HG02852 (cell line): ENCODE data around the gene FLNB.

ENCODE experiments used
- ATAC-seq: cut with Tn5 transposase; IDR thresholded peaks from one replicate; pipeline ENCODE4 v1.9.1; 2021; ENCODE audit warnings: mild to moderate bottlenecking, moderate library complexity; ENCODE audit not compliant: unreplicated experiment

The FLNB gene

DNA sequence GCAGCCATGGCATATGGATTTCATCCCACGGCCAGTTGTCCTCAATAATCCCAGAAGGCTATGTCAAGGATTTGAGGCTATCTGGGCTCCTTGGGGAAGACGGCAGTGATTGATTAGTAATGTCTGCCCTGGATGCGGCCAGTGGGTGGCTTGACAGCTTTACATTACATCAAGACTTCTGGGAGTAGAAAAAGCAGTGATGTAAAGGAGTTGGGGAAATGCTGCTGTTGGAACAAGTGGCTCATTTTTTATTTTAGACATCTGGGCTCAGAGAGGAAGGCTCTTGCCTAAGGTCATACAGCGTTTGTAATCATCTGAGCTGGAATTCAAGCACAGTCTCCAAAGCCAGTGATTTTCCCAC is 94.1 kb downstream of the FLNB start:
- ATAC-seq = no peak

DNA sequence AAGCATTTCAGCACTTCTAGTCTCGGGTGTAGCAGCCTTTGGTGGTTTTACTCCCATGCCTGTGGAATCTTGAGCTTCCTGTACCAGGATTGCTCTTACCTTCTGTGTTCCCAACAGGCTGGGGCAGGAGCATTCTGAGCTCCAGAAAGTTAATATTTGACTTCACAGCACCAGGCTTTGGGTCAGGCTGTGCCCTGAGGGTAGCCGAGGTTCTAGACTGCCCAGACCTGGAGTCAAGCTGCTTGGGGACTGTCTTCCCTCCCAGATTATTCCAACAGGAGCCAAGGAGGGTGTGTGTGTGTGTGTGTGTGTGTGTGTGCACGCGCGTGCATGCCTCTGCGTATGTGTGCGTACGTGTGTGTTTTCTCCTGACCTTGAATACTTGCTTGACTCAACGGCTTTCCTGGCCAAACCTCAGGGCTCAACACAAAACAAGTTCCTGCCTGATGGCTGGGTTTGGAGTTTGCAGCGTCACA is 94.8 kb downstream of the FLNB start:
- no peak for ATAC-seq

DNA sequence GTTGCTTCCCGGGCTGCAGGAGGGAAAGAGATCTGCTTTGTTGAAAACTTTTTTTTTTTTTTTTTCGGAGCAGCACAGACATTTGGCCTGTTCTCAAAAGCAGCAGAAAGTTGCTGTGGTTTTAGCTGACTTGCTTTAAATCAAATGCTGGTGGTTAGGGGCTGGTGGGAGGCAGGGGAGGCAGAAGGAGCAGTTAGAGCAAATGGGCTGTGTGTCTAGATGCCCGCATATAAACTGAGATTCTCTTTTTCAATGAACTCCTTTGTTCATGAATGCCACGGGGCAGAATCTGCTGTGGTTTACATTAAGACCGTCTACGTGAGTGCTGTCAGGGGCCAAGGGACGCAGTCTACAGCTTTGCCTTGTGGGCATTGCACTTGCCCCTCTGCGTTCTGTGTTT is 95.9 kb downstream of the FLNB start:
- ATAC-seq = no peak

DNA sequence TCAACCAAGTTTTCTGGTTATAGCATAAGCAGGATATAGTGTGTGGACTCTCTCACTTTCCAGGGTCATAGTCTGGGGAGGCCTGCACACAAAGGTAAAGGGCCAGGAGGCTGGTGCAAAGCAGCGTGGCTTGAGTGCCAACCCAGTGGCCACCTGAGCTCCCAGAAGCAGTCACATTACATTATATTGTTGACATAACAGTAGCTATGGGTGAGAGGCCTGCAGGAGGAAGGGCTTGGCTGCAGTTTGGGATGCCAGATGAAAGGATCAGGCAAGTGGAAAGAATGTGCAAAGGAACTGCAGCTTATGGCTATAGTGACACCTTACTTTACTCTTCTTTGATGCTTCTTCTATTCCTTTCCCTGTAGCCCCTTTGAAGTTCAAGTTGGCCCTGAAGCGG is 96.5 kb downstream of the FLNB start:
- no peak for ATAC-seq

DNA sequence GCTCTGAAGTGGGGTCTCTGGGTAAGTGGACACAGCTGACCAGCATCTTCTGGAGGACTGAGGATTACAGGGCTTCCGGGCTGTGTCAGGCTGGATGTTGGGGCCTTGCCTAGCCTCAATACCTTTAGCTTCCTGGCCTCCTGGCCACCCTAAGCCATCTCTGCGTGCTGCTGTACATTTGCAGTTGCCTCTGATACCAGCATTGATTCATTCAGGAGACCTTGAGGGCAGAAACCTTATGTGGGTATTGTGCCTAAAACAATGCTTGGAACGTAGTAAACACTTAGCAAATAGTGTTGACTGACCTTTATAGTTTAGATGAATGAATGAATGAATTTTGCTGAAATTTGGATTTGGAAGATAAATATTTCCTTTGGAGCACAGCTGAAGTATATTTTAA is 97.0 kb downstream of the FLNB start:
- ATAC-seq = no peak

DNA sequence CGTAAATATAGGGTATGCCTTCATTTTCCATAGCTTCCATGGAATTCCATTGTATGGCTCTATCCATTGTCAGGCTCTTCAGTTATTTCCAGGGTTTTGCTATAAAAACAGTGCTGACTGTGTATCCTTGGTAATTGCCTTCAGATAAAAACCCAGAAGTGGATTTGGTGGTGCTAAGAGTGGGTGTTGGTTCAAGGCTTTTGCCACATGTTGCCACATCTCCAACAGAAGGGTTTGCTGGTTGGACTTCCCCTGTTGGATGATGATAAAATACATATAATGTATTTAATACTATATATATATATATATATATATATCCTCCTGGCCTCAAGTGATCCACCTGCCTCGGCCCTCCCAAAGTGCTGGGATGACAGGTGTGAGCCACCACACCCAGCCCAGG is 97.8 kb downstream of the FLNB start:
- ATAC-seq = no peak

DNA sequence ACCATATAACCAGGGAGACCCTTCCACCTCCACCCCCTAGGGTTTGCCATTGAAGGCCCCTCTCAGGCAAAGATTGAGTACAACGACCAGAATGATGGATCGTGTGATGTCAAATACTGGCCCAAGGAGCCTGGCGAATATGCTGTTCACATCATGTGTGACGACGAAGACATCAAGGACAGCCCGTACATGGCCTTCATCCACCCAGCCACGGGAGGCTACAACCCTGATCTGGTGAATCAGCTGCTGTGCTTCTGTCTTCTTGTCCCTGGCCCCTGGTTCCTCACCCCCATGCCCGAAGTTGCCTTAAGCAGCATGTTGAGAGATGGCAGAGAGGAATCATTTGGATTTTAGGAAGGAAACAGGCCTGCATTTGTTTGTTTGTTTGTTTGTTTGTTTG is 98.4 kb downstream of the FLNB start:
- no peak for ATAC-seq

DNA sequence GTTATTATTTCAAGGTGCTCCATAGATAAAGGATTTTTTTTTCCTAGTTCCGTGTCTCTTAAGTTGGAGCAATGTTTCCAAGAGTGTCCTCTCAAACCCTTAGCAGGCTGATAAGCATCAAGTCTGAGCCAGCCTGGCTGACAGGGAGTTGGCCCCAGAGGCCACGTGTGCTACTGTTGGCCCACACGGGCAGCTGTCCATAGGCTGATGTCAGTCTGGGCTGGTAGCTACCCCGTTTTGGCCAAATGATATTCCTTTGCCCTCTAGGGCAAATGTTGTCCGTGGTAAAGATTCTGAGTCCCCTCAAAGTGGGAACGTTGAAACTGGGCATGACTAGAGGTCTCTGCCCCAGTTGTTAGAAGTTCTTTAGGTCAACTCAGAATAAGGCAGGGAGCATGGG is 99.4 kb downstream of the FLNB start:
- ATAC-seq = no peak

DNA sequence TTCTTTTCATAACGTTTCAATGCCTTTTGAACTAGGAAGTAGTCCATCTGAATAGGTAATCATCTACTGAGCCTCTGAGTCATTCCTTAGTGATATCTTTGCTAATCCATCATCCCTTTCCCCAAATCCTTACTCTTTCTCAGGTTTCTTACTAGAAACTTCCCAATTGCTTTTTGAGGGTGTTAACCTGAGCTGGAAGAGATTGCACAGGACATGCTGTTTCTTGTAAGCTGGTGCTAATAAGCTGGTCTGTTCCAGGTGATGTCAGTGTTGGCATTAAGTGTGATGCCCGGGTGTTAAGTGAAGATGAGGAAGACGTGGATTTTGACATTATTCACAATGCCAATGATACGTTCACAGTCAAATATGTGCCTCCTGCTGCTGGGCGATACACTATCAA is 101.5 kb downstream of the FLNB start:
- no peak for ATAC-seq

DNA sequence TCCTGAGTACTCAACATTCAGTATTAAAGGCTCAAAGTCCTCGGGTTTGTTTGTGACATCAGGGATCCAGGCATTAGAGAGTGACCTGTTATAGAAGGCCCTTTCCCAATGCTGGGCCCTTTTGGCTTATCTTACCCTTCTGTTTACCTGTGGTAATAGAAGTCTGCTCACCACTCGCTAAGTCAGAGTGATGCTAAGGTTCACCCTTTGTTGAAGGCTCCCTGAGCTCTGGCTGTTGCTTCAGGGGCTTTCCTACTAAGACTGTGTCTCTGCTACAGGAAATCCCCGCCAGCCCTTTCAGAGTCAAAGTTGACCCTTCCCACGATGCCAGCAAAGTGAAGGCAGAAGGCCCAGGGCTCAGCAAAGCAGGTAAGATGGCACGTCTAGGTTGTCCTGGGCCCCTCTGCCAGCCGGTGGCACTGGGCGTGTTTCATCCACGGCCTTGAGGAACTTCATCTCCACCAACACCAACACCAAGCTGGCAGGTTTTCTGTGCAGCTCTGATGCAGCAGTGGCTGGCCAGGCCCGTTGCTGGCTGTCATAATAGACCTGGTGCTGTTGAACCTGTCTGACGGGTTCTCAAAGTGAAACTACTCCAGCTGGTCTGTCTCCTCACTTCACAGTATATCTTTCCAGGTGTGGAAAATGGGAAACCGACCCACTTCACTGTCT is 103.4 kb downstream of the FLNB start:
- ATAC-seq = peak; percentile 68

DNA sequence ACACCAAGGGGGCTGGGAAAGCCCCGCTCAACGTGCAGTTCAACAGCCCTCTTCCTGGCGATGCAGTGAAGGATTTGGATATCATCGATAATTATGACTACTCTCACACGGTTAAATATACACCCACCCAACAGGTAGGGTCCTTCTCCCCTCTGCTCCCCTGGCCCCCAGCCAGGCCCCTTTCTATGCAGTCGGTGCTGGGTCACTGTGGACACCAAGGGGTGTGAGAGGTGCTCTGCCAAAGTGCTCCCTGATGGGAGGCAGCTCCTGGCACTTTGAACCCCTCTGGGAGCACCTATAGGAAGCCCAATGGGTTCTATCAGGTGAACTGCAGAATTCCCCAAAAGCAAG is 103.9 kb downstream of the FLNB start:
- no peak for ATAC-seq

DNA sequence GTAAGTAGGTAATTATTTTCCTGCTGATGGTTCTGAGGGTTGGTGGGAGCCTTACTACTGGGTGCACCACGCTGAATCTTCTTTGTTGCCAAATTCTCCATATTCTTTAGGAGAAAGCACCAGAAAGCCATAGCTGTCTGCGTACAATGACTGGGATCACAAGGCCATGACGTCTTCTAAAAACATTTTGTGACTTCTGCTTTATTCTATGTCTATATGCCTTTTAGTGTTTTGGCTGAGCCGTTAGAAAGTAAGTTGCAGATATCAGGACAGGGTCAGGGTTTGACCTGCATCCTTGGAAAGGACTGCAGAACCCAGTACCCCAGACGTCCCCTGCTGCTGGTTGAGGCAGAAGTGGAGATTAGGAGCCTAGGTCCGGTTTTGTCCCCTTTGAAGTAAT is 107.0 kb downstream of the FLNB start:
- ATAC-seq = no peak

DNA sequence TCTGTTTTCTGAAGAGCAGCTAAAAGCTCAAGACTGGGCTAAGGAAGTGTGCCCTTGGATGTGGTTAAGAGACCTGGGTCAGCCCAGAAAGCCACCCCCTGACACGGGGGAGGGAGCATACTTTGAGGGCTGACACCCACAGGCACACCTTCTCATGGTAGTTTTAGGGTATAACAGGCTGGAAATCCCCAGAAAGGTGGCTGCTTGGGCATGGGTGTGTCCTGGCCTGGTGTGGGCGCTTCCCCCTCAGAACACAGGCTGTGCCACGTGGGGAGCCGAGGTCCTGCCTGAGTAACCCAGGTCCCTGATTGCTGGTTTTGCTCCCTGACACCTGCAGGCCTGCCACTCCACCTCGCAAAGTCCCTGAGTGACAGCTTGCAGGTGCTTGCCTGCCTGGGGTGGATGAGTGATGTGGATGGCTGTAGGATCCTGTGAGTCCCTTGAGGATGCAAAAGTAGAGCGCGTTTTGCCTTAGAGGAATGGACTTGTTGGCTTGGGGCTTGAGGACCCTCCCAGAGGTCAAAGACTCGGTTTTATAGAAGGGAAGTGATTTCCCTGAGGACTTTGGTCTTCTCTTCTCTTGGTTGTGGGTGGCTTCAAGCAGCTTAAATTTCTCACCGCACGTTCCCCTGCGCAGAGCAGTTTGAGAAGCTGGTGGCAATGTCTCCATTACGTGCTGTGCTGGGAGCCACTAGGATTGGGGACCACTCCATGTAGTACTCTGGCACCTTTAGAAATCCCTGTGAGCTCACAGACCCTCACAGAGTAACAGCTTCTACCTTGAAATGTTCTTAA is 108.1 kb downstream of the FLNB start:
- ATAC-seq = peak; percentile 58

DNA sequence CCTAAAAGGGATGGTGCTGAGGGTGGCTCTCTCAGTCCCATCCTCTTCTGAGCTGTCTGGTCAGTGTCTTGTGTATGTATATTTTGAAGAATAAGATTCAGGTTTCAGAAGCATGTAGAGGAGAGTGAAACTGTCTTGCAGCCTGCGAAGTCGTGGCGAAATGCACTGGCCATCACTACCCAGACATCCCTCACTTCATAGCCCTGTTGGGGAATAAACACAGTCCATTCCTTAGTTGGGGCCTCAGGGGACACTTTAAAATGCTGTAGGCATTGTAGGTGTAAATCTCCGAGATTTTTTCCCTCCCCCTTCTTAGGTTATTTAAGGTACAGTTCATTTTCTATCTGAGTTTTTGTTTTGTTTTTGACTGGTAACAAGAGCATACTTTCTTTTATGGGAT is 108.8 kb downstream of the FLNB start:
- ATAC-seq = peak; percentile 2

DNA sequence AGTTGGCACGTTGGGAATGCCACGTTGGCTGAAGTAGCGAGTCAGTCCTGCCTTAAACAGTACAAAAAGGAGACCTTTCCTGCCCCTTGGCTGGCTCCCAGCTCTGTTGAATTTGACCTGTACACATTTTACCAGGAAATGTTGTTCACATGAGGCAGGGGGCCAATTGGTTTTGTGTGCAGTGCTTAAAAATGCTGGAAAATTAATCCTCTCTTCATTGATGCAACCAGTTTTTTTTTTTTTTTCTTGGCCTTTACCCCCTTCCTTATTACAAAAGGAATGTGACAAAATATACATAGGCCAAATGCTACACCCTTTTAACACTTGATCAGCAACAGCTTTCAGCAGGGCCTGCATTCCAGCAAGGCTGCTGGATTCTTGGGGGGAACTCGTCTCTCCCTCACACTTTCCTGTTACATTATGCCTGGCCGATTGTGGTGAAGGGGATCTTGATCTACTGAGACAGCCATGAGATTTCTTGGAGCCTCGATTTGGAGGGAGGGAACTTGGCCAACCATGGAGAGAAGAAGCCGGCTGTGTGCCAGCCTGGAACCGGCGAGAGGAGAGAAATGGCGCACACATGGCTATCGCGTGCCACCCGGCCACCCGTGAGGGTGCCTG is 109.4 kb downstream of the FLNB start:
- no peak for ATAC-seq

DNA sequence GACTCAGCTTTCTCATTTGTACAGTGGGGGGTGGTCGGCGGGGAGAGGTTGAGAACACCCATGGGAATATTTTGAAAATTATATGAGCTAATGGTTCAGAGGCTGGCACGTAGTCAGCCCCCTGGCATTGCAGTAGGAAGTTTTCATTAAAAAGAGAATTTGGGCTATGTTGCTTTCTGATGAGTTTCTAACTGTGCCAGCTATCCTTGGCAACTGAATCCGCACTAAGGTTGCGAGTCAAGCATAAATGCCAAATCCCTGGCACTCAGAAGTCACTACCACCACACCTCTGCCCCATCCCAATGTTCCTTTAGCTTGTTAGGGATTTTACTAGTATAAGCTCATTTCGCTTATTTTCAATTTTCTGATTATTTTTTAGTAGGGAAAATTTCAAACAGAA is 111.0 kb downstream of the FLNB start:
- no peak for ATAC-seq

DNA sequence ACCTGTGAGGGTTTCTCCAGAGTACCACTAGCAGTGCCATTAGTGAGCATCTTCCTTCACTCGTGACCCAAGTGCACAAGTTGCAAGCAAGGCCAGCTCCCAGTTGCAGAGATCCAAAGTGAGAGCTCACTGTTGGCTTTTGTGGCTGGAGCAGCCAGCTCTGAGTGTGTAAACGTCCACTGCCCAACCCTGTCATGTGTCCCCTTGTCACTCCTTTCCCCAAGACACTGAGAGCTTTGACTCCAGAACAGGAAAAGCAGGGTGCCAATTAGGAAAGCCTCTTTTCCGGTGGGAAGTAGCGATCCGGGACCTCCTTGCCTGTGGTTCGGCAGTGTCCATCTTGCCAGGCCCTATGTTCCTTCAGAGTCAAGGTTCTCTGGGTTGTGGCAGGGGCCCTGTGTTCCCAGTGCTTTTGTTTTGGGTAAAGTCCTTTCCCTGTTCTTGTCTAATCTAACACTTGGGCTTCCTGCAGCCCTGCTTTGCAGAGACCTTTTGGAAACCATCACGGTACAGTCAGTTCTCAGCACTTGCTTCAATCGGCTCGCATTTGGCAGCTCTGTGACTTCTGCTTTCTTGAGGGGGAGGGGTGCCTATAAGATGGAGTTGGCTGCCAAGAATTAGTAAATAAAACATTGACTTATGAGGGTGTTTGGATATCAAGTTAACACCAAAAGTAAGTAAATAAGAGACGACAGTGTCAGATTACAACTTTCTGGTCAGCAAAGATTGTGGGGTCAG is 112.0 kb downstream of the FLNB start:
- no peak for ATAC-seq

DNA sequence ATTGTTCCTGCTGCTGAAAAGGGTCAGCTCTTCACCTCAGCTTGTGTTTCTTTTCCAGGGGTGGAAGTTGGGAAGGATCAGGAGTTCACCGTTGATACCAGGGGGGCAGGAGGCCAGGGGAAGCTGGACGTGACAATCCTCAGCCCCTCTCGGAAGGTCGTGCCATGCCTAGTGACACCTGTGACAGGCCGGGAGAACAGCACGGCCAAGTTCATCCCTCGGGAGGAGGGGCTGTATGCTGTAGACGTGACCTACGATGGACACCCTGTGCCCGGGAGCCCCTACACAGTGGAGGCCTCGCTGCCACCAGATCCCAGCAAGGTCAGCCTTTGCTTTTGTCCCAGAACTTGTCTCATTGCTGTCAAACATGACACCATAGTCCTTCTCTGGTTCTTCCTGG is 113.0 kb downstream of the FLNB start:
- no peak for ATAC-seq

DNA sequence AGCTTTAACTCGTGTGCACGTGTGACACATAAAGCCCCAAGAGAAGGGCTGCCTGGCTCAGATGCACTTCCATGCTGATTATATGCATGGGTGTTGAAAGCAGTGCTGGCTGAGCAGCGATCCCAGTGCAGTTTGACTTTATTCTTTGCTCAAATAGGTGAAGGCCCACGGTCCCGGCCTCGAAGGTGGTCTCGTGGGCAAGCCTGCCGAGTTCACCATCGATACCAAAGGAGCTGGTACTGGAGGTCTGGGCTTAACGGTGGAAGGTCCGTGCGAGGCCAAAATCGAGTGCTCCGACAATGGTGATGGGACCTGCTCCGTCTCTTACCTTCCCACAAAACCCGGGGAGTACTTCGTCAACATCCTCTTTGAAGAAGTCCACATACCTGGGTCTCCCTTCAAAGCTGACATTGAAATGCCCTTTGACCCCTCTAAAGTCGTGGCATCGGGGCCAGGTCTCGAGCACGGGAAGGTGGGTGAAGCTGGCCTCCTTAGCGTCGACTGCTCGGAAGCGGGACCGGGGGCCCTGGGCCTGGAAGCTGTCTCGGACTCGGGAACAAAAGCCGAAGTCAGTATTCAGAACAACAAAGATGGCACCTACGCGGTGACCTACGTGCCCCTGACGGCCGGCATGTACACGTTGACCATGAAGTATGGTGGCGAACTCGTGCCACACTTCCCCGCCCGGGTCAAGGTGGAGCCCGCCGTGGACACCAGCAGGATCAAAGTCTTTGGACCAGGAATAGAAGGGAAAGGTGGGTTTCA is 114.9 kb downstream of the FLNB start:
- no peak for ATAC-seq

DNA sequence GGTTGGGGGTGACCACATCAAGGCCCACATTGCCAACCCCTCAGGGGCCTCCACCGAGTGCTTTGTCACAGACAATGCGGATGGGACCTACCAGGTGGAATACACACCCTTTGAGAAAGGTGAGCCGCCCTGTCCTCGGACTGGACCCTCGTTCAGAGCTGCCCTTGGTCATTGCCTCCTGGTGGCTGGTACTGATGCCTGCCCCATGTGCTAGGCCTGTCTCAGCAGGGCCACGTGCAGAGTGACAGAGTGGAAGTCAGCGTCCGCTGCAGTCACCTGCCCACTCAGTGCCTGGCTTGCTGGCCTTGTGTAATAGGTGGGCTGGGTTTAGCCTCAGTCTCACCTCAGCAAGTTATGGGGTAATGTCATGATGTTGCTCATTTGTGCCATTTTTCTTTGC is 116.2 kb downstream of the FLNB start:
- no peak for ATAC-seq
